HG03108 (cell line): ENCODE results near the gene SH3RF3.

Experiments
- ATAC-seq: cut with Tn5 transposase; IDR thresholded peaks from one replicate; pipeline ENCODE4 v1.9.1; 2021; ENCODE audit warnings: moderate library complexity; ENCODE audit not compliant: unreplicated experiment

SH3RF3 gene

GRCh38 chr2:109479804-109480203, 350.8 kb downstream of the SH3RF3 start:
- no peak for ATAC-seq

GRCh38 chr2:109480486-109481195, 351.6 kb downstream of the SH3RF3 start:
- no peak for ATAC-seq

GRCh38 chr2:109481196-109481555, 352.2 kb downstream of the SH3RF3 start:
- ATAC-seq, result no peak

DNA sequence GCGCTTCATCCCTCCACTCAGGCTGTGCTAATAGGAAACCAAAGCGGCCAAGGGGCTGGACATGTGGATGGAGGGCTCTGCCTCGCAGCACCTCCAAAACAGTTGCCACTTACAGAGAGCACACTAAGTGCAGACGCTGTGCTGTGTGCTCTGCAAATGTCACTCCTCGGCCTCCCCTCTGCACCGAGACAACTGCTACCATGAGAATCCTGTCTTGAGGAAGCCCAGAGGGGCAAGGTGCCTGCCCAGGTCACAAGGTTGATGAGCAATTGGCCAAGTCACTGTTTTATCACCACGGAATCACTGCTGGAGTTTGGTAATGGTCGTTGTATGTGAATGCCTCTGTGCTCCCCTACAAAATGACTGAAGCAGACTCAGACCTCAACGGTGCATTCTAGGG, 352.6 kb downstream of the SH3RF3 start:
- no peak for ATAC-seq

GRCh38 chr2:109482361-109482861, 353.4 kb downstream of the SH3RF3 start:
- no peak for ATAC-seq

- no peak for ATAC-seq
Observed at GRCh38 chr2:109486711-109487535, 357.9 kb downstream of the SH3RF3 start.

DNA sequence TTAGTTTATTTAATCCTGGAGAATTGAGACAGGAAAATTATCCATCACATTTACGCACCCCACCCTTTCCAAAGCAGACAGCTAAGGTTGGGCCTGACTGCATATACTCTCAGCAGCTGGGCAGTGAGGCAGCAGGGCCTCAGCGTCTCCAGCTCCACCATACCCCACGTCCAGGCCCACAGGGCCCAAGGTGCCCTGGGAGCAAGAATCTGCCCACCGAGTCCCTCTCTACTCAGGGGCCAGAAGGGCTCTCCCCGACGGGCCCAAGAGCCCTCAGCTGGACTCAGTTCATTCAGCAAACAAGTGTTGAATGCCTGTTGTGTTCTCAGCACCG, 358.5 kb downstream of the SH3RF3 start:
- no peak for ATAC-seq

DNA sequence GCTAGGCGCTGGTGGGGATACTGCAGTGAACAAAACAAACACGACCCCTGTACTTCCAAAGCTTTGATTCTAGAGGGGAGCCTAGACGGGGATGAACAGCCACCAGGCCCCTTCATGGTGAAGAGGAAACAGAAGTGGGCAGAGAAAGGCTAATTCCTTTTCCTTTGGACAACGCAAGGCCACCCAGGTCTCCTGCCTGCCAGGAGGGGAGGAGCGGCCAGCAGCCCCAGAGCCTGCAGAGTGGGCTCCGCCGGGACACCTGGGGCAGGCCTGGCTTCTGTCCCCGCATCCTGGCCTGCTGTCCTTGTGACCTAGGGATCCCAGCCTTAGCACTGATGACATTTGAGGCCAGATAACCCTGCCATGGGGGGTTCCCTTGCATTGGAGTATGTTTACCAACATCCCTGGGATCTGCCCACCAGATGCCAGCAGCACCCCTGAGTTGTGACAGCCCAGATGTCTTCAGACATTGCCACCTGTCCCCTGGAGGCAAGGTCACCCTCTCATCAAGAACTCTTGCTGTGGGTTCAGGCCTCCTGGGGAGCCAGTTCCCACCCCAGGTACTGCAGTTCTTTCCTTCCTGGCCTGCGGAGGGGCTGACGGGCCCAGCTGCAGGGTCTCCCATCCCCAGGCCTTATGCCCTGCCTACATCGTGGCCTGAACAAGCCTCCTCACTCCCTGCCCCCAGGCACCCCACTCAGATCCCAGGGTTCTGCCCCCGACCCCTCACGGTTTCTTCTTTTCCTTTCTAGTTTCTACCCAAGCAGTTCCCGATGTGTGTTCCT, 359.1 kb downstream of the SH3RF3 start:
- ATAC-seq, result no peak

- no peak for ATAC-seq
Observed at GRCh38 chr2:109489296-109489695, 360.3 kb downstream of the SH3RF3 start.

GRCh38 chr2:109493176-109493935, 364.4 kb downstream of the SH3RF3 start:
- ATAC-seq, result no peak

- no peak for ATAC-seq
Observed at GRCh38 chr2:109494351-109494750, 365.3 kb downstream of the SH3RF3 start.

GRCh38 chr2:109497463-109497862, 368.5 kb downstream of the SH3RF3 start:
- no peak for ATAC-seq

GRCh38 chr2:109497911-109498870, 369.2 kb downstream of the SH3RF3 start:
- ATAC-seq, result no peak

GRCh38 chr2:109498906-109499305, 369.9 kb downstream of the SH3RF3 start:
- no peak for ATAC-seq

DNA sequence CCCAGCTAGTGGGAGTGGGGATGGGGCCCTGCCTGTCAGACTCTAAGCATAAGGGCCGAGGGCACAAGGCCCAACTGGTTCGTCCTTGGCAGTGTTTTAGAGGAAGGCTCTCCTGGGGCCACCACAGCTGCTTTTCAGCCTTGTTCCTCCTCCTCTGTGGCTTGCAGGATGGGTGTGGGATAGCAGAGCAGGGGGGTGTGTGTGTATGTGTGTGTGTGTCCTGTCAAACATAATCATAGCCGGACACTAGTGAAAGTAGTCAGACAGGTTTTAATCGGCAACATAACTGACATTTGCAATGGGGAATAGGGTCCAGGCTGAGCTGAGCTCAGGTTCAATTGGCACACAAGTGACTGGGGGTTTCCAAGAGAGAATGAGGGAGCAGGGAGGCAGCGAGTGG, 370.6 kb downstream of the SH3RF3 start:
- no peak for ATAC-seq

DNA sequence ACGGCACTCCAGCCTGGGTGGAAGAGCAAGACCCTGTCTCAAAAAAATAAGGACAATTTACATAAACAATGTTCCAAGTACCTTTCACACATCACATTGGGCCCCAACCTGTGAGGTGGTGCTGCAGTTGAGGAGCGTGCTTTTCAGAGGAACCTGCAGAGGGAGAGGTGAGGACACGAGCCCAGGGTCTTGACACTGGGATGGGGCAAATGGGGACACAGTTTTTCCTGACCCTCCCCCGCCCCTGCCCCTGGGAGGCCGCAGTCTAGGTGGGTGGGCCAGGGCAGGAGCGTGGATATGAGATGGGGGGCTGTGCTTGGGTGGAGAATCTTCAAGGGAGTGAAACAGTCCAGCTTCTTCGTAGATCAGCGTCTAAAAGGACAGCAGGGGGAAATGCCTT, 371.9 kb downstream of the SH3RF3 start:
- ATAC-seq, result no peak

GRCh38 chr2:109501461-109501860, 372.5 kb downstream of the SH3RF3 start:
- no peak for ATAC-seq

GRCh38 chr2:109503191-109503590, 374.2 kb downstream of the SH3RF3 start:
- ATAC-seq, result no peak

GRCh38 chr2:109507217-109507616, 378.2 kb downstream of the SH3RF3 start:
- no peak for ATAC-seq

DNA sequence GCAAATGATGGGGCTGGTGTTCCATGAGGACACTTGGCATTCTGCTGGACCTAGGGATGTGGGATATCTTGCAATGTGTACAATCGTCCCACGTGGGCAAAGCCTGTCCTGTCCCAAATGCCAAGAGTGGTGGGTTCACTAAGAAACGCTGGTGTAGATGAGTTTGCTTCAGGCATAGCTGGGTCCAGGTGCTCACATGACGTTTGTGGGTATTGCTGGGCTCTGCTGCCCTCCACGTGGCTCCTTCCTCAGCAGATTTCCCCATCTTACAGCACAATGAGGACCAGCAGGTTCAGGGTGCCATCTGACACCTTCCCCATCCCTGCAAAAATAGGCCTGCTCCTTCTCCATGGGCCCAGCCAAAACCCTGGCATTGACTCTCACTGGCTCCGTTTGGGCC, 378.8 kb downstream of the SH3RF3 start:
- no peak for ATAC-seq
